IPS DF 6.9 (cell line): ENCODE results near the gene ROR1.

ENCODE experiments used
- DNase-seq: peaks from one replicate; pipeline ENCODE4 v3.0.0-alpha.2; 2013; ENCODE audit warnings: low read depth, low spot score
- H3K27ac ChIP-seq: one replicate; pipeline ENCODE4 v1.5.1; 2013; ENCODE audit warnings: low read length, control low read depth
- H3K27me3 ChIP-seq: 2 replicates; pipeline ENCODE4 v1.6.1; 2013; ENCODE audit warnings: mild to moderate bottlenecking, low read length; ENCODE audit not compliant: control insufficient read depth, insufficient read depth
- H3K36me3 ChIP-seq: 2 replicates; pipeline ENCODE4 v1.6.1; 2013; ENCODE audit warnings: low read length; ENCODE audit not compliant: control insufficient read depth, insufficient read depth
- H3K4me1 ChIP-seq: 2 replicates; pipeline ENCODE4 v1.6.1; 2013; ENCODE audit warnings: low read length; ENCODE audit not compliant: control insufficient read depth, insufficient read depth
- H3K4me3 ChIP-seq: 2 replicates; pipeline ENCODE4 v1.5.1; 2013; ENCODE audit warnings: mild to moderate bottlenecking, low read length
- H3K9me3 ChIP-seq: 2 replicates; pipeline ENCODE4 v1.6.1; 2013; ENCODE audit warnings: low read length, inconsistent platforms; ENCODE audit not compliant: control insufficient read depth, insufficient read depth
- WGBS: extraction: QIAGEN DNeasy Blood & Tissue Kit; methylation state at CpG from one replicate; pipeline ENCODE4 v1.1.7; 2013; ENCODE audit warnings: mixed read lengths, missing lambda C conversion rate; ENCODE audit not compliant: insufficient read length, insufficient coverage; 5-methylcytosine and 5-hydroxymethylcytosine counted together

Gene ROR1

DNA sequence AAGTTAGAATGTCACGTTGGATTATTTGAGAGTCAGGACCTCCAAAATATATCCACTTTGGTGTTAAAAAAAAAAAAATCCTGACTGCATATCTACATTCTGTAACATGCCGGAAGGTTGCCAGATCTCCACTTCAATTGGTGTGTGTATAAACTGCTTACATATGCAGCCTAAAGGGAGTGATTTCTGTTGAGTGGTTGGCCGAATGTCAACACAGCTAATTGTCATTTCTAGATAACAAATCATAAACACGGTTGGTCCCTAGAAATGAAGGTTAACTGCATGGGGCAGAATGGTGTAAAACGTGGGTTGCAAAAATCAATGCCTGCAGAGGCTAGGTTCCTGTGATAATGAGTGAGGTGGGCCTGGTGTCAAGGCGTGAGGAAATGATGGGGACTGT lies 15.0 kb upstream of the ROR1 start:
- no peak overlapping the region for H3K27ac ChIP-seq
- no CpG with 5 or more reads among the region's 6 CpGs for WGBS
- DNase-seq: no peak
- no peaks in the 10 kb centered on the region for H3K27me3 ChIP-seq
- no peaks in the 10 kb centered on the region for H3K36me3 ChIP-seq
- no peak overlapping the region for H3K4me3 ChIP-seq
- no peaks in the 10 kb centered on the region for H3K9me3 ChIP-seq
- H3K4me1 ChIP-seq: no peaks in the 10 kb centered on the region

DNA sequence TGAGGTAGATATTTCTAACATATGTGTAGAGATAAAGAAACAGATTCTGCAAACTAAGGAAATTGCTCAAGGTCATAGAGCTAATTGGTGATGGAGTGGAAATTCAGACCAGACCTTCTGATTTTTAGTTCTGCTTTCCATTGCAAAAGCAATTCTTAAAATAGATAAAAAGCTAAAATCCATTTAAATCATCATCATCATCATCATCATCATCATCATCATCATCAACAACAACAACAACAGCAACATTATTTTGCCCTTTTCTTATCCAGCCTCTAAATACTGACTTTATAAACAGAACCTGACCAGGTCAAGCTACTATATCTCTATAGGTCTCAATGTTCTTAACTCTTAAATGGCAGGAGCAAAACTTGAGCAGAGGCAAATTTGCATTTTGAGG lies 14.0 kb upstream of the ROR1 start:
- no peak overlapping the region for H3K27ac ChIP-seq
- no peaks in the 10 kb centered on the region for H3K9me3 ChIP-seq
- H3K27me3 ChIP-seq: no peaks in the 10 kb centered on the region
- DNase-seq: no peak
- no peak overlapping the region for H3K4me3 ChIP-seq
- no peaks in the 10 kb centered on the region for H3K36me3 ChIP-seq
- no peaks in the 10 kb centered on the region for H3K4me1 ChIP-seq

DNA sequence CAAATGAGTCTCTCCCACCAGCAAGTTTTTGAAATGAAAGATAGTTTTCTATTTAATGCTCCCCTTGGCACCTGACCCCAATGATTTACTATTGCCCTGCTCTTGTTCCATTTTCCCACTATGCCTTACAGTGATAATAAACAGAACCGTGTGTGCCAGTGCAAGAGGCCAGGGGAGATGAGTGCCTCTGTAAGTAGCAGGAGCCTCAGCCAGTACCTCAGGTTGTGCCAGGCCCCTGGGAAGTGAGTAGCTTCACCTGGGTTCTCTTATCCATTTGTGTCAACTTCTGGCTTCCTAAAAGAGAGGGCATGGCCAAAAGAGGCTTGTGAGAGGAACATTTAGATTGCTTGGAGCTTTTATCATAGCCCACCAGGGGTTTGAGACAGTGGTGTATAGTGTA lies 3.4 kb upstream of the ROR1 start:
- Histone ChIP-seq H3K4me3 (no peak overlapping the region), H3K36me3 (no peaks in the 10 kb centered on the region), H3K9me3 (no peaks in the 10 kb centered on the region), H3K27ac (no peak overlapping the region), H3K4me1 (no peaks in the 10 kb centered on the region; the same call in 1 of the 2 replicates), H3K27me3 (no peaks in the 10 kb centered on the region)
- DNase-seq: no peak
- WGBS: no CpG with 5 or more reads among the region's 1 CpG

DNA sequence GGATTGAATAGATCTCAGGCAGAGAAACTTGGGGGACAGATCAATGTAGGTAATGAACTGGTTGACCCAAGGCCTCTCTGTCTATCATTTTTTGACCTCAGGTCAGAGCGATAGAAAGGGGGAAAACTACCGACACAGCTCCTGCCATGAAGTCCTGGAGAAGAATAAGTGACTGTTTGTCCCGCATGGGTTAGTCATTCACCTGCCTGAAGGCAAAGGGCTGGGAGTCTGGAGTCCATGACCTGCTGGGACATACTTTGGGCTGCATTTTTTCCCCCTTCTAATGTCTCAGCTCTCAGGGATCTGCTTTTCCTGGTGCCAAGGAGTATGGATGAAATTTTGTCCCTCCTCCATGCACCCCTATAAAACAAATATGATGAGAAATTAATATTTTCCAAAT lies 1.6 kb upstream of the ROR1 start:
- Histone ChIP-seq H3K9me3 (no peaks in the 10 kb centered on the region), H3K36me3 (no peaks in the 10 kb centered on the region), H3K27me3 (no peaks in the 10 kb centered on the region), H3K27ac (no peak overlapping the region), H3K4me1 (no peaks in the 10 kb centered on the region; the same call in 1 of the 2 replicates), H3K4me3 (no peak overlapping the region)
- DNase-seq: no peak
- no CpG with 5 or more reads among the region's 3 CpGs for WGBS

DNA sequence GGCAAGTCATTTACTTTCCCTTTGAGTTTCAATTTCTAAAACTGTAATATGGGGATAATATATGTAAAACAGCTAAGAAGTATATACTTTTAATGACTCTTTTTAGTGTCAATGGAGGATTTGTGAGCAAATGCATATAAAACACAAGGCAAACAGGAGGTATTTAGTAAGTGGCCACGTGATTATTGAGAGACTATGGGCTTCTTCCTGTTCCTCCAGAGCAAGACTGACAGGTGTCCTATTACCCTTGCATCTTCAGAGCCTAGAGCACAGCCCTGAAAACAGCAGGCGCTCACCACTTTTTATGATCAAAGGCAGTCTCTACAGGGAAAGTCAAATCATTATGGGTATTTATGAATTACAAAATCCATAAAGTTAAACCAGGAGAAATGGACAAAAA lies 941 bp upstream of the ROR1 start:
- no peaks in the 10 kb centered on the region for H3K9me3 ChIP-seq
- no peaks in the 10 kb centered on the region for H3K27me3 ChIP-seq
- no peaks in the 10 kb centered on the region for H3K36me3 ChIP-seq
- H3K4me1 ChIP-seq: no peaks in the 10 kb centered on the region; the same call in 1 of the 2 replicates
- no peak overlapping the region for H3K27ac ChIP-seq
- no peak for DNase-seq
- no CpG with 5 or more reads among the region's 2 CpGs for WGBS
- H3K4me3 ChIP-seq: no peak overlapping the region

DNA sequence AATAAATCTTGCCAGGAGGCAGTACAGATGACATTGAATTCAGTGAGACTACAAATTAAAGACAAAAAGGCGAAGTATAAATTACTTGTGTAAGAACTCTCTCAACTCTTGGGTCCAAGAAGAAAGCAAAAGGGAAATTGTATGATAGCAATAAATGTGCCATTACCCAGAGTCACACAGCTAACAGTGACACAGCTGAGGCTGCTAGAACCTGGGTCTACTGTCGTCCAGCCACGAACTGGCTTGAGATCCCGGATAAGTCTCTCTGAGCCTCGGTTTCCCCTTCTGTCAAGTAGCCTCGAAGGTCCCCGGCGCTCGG lies 362 bp upstream of the ROR1 start:
- peaks cover 3% of the 10 kb centered on the region; the same call in 1 of the 2 replicates for H3K4me1 ChIP-seq
- no peaks in the 10 kb centered on the region for H3K9me3 ChIP-seq
- H3K27ac ChIP-seq: no peak overlapping the region
- no CpG with 5 or more reads among the region's 9 CpGs for WGBS
- no peak for DNase-seq
- H3K4me3 ChIP-seq: peak overlapping the region; percentile 55; the same call in 1 of the 2 replicates
- H3K36me3 ChIP-seq: no peaks in the 10 kb centered on the region
- no peaks in the 10 kb centered on the region for H3K27me3 ChIP-seq

DNA sequence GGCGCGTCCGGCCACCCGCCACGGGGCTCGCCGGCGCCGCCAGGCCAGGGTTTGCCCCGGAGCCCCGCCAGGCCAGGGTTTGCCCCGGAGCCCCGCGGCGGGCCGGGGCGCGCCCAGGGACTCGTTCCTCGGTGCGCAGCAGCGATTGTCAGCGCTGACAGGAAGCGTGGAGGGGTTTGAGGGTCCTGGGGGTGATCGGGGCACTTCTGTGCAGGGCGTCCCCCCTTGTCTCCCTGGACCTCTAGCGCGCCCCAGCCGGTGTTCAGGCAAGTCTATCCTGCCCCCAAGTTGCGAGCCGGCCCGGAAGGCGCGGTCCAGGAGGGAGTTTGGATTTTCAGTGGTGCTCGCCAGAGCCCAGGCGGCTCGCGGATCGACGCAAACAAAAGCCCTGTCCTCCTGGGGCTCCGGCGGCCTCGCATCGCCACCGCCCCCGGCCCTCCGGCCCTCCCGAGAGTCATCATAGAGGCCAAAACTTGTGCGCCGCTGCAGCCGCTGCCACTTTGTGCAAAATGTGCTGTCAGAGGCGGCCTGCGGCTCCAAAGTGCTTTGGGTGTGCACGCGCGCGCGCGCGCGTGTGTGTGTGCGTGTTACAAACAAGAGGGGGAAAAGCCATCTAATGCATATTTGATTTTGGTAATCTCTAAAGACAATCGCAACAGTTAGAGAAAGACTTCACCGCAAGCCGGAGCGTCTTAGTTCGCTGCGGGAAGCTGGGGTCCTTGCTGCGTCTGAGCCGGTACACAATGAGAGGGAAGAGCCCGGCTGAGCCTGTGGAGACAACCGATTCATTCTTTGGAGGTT lies 1.0 kb downstream of the ROR1 start:
- H3K4me1 ChIP-seq: peaks cover 3% of the 10 kb centered on the region; the same call in 1 of the 2 replicates
- H3K27me3 ChIP-seq: no peaks in the 10 kb centered on the region
- no peaks in the 10 kb centered on the region for H3K9me3 ChIP-seq
- H3K4me3 ChIP-seq: peak overlapping the region; percentile 55
- H3K27ac ChIP-seq: peak overlapping the region; percentile 18
- DNase-seq: no peak
- H3K36me3 ChIP-seq: no peaks in the 10 kb centered on the region
- WGBS: no CpG with 5 or more reads among the region's 72 CpGs

DNA sequence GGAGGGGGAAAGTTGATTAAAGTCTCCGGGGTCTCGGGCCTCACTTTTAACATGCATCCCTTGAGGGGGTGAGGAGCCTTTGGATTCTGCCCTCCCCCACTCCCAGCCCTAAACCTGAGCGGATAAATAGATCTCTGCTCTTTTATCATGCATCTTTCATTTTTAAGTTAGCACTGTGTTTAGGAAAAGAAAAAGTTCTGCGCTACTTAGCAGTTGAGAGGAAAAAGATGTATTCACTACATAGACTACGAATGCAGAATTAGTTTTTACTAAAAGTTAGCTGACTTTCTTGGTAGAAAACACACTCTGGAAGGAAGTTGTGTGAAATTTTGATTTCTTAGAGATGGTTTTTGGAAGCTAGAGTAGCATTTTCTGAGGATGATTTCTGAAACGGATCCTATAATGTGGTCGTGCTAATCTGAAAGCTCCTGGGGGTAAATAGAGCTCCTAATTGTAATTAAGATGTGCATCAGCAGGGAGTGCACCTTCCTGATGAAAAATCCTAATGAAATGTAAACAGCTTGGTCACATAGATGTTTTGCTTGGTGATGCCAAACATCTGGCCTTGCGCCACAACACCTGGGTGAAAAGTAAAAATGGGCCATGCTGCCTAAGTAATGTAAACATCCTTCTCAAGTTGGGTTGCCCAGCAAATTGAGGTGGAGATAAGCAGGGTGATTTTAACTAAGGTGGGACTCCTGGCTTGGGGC lies 1.8 kb downstream of the ROR1 start:
- Histone ChIP-seq H3K4me1 (peaks cover 3% of the 10 kb centered on the region; the same call in 1 of the 2 replicates), H3K9me3 (no peaks in the 10 kb centered on the region), H3K27ac (peak overlapping the region; percentile 44), H3K36me3 (no peaks in the 10 kb centered on the region), H3K27me3 (no peaks in the 10 kb centered on the region), H3K4me3 (peak overlapping the region; percentile 55; the same call in 1 of the 2 replicates)
- DNase-seq: no peak
- no CpG with 5 or more reads among the region's 8 CpGs for whole genome bisulfite sequencing

DNA sequence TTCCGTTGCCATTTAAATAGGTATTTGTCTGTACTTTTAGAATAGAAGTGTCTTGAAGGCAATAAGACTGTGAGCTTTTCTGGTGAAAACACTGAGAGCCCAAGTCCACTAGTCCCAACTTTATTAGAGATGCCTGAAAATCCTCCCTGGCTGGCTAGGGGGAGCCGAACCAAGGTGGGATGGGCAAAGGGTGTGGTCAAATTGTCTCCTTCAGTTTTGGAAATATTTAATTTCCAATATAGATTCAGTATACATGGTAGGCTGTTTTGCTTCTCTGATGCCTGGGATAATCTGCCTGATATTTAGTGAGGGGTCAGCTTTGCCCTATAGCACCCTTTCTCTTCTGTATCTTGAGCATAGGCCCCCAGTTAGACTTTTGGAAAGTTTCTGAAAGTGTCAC lies 3.5 kb downstream of the ROR1 start:
- no peak for DNase-seq
- WGBS: no CpG with 5 or more reads among the region's 2 CpGs
- Histone ChIP-seq H3K27me3 (no peaks in the 10 kb centered on the region), H3K36me3 (no peaks in the 10 kb centered on the region), H3K4me3 (no peak overlapping the region), H3K4me1 (peaks cover 6% of the 10 kb centered on the region; the same call in 1 of the 2 replicates), H3K9me3 (no peaks in the 10 kb centered on the region), H3K27ac (no peak overlapping the region)

DNA sequence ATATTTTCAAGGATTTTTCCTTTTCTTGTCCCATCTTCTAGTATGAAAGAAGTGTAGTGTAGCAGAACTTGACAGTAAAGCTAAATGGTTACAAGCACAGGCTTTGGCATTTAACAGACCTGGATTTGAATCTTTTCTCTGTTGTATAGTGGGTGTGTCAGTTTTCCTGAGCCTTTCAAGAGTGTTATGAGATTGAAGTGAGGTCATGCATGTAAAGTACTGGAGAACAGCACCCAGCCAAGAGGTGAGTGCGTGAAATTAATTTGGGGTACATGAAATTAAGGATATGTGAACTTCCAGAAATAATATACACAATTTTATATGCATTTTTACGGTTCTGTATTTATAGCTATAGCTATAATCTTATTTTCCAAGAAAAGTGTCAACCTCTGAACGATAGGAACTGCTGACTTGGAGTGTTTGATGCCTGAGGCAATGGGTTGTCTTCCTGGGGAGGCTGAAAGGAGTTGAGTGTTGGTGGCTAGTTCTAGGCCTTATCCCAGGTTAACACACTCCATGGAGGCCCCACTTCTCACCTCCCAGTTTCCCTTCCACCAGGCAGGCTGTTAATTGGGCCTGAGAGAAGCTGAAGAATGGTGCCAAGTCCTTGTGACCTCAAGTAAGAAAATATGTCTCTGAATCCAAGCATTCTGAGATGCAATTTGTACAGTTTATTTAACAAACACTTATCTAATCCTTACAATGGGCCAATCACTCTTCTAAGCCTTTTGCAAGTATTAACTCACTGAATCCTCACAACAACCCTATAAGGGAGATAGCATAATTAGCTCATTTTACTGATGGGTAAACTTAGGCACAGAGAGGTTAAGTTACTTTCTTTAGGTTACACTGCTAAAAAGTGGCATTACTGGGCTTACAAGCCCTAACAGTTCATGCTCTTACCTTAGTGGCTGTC lies 4.4 kb downstream of the ROR1 start:
- no peak overlapping the region for H3K27ac ChIP-seq
- H3K27me3 ChIP-seq: no peaks in the 10 kb centered on the region
- DNase-seq: no peak
- WGBS: no CpG with 5 or more reads among the region's 3 CpGs
- no peaks in the 10 kb centered on the region for H3K36me3 ChIP-seq
- no peak overlapping the region for H3K4me3 ChIP-seq
- peaks cover 8% of the 10 kb centered on the region; the same call in 1 of the 2 replicates for H3K4me1 ChIP-seq
- no peaks in the 10 kb centered on the region for H3K9me3 ChIP-seq
